Activated CD4-positive, alpha-beta T cell treated with anti-CD3 and anti-CD28 coated beads, Interleukin-2, amount 10 ng/mL, durations not matched to agents 7 days and 5 days (primary cell): ENCODE results near the gene MOK. TPM values are rescaled to one million over a fixed set of nuclear protein-coding genes. Genes with fewer than 3 reads are reported as not detected.
"Not testable (repeated sequence)": the region's sequence is repeated elsewhere in the genome, so short reads cannot be mapped to it uniquely, and the experiment has no call there.

ENCODE experiments used
- CTCF ChIA-PET: fragments of 350-600 bp; sonication (Branson Sonifier 250); formaldehyde crosslinking; loops from one replicate; lab custom pipeline; 2021; ENCODE audit warnings: antibody characterized with exemption; lab: Charles Lee
- POLR2A ChIA-PET: fragments of 350-600 bp; sonication (Branson Sonifier 250); formaldehyde crosslinking; loops from one replicate; lab custom pipeline; 2021; ENCODE audit warnings: antibody characterized with exemption; lab: Charles Lee
- DNase-seq: peaks from one replicate; pipeline ENCODE4 v3.0.0-alpha.2; 2020
- H3K27ac Mint-ChIP-seq: one replicate; pipeline ENCODE4 v1.8.0; 2021; ENCODE audit warnings: mild to moderate bottlenecking, moderate library complexity, mixed read lengths
- H3K27me3 Mint-ChIP-seq: one replicate; pipeline ENCODE4 v1.8.0; 2021; ENCODE audit warnings: mixed read lengths
- H3K36me3 Mint-ChIP-seq: one replicate; pipeline ENCODE4 v1.8.0; 2021; ENCODE audit warnings: low read depth, mixed read lengths
- H3K4me1 Mint-ChIP-seq: one replicate; pipeline ENCODE4 v1.8.0; 2021; ENCODE audit warnings: mixed read lengths
- H3K4me3 Mint-ChIP-seq: one replicate; pipeline ENCODE4 v1.8.0; 2021; ENCODE audit warnings: mild to moderate bottlenecking, moderate library complexity, mixed read lengths
- H3K9me3 Mint-ChIP-seq: one replicate; pipeline ENCODE4 v1.8.0; 2021; ENCODE audit warnings: mixed read lengths
- total RNA-seq, 2 experiments: library from RNA; stranded (reverse); gene quantifications; one replicate each; pipeline ENCODE4 v1.2.3, GENCODE V29; 2021

Gene MOK
- total RNA-seq, 2 experiments from 2014 or later = 0.96 to 1.4 TPM

DNA sequence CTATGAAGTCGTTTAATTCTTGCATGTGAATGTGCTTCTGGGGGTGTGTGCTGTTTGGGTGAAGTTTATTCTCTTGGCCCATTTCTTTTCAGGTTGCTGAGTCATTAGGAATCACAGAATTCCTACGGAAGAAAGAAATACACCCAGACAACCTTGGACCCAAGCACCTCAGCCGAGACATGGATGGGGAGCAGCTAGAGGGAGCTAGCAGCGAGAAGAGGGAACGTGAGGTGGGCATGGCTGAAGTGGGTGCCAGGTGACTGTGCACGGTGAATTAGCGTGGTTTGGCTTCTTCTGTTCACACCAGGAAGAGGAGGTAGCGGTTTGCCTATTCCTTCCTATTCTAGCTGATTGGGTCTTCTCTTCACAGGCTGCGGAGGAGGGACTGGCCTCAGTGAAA is 33.8 kb upstream of the MOK start:
- ChIA-PET POLR2A (no interaction called here), CTCF (interaction anchor here (0.6 to 0.7 kb wide), 3 partner anchors 28 to 422 kb away, joined by 3 to 5 read pairs (median 3); no protein-coding TSS in a partner anchor)
- H3K4me1 Mint-ChIP-seq = peaks cover 11% of the 10 kb centered on the region
- no peaks in the 10 kb centered on the region for H3K9me3 Mint-ChIP-seq
- no peak overlapping the region for H3K27ac Mint-ChIP-seq
- no peak overlapping the region for H3K4me3 Mint-ChIP-seq
- H3K27me3 Mint-ChIP-seq = no peaks in the 10 kb centered on the region
- no peak for DNase-seq
- H3K36me3 Mint-ChIP-seq = peaks cover 21% of the 10 kb centered on the region

DNA sequence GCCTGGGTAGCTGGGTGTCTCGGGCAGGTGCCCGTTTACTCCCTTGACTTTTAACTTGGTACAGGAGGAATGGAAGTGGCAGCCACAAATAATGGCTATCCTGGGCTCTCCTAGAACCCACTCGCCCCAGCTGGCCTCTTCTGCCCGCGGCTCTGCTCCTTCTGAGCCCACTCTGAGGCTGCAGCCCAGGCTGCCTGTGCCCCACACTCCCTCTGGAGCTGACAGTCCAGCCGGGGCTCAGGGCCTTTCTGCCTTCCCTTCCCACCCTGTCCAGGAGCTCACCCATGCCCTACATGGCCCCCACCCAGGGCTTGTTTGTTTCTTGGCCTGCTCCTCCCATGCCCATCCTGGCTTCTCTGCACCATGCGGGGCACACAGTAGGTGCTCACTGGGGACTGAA is 30.2 kb upstream of the MOK start:
- POLR2A ChIA-PET = no interaction called here
- peaks cover 14% of the 10 kb centered on the region for H3K4me1 Mint-ChIP-seq
- no peak overlapping the region for H3K4me3 Mint-ChIP-seq
- no peaks in the 10 kb centered on the region for H3K9me3 Mint-ChIP-seq
- CTCF ChIA-PET = interaction anchor here (0.6 to 2.3 kb wide), 2 partner anchors 16 to 1152 kb away, joined by 3 to 8 read pairs; partner anchors contain the start of gene ZNF839
- no peak for DNase-seq
- peak overlapping the region; percentile 39 for H3K27ac Mint-ChIP-seq
- no peaks in the 10 kb centered on the region for H3K27me3 Mint-ChIP-seq
- peaks cover 11% of the 10 kb centered on the region for H3K36me3 Mint-ChIP-seq

DNA sequence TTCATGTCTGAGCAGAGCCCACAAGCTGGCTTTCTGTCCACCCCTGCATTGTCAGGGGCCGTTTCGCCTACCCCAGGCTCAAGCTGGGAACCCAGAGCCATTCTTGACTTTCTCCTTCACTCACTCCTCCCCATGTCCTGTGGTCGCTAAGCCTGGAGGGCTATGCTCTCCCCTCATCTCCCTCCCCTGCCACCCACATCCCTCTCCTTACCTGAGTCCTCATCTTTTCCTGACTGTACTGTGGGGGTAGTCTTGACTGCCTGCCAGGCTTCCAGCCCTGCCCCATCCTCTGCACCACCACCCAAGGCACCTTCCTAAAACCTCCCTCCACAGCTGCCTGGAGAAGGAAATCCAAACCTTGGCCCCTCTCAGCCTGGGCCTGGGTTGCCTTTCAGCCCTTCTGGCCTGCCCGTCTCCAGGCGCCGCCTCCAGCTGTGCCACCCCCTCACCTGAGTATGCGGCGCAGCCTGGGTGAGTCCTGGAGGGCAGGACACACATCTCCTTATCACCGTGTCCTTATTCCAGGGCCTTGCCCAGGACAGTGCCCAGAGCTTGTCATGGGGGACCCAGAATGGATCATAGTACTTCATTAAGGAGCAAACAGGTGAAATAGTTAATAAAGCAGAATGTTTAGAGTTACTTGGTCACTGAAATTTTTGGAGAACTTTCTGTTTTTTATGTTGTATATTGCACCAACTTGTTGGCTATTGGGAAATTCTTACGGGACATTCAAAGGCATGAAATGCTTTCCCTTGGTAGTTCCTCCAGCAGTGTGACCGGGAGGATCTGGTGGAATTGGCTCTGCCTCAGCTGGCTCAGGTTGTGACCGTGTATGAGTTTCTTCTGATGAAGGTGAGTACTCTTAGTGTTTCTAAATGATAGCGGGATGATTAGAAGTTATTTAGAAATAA is 29.1 kb upstream of the MOK start:
- peaks cover 14% of the 10 kb centered on the region for H3K4me1 Mint-ChIP-seq

DNA sequence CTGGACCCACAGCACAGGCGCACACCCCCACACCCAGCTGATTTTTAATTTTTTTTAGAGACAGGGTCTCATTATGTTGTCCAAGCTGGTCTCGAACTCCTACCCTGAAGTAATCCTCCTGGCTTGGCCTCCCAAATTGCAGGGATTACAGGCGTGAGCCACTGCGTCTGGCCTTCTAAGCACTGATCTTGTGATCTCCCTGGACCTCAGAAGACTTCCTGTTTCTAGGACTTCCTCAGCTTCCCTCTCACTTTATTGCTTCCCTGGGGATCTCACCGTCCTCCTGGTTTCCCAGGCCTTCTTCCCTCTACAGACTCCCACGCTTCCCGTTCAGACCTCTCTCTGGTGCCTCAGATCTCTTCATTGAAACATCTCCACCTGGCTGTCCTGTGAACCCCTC is 28.4 kb upstream of the MOK start:
- DNase-seq = no peak
- Mint-ChIP-seq H3K36me3 (peaks cover 6% of the 10 kb centered on the region), H3K27me3 (no peaks in the 10 kb centered on the region), H3K4me1 (peaks cover 14% of the 10 kb centered on the region), H3K4me3 (no peak overlapping the region), H3K27ac (peak overlapping the region; percentile 7), H3K9me3 (no peaks in the 10 kb centered on the region)
- ChIA-PET POLR2A (no interaction called here), CTCF (interaction anchor here (0.9 to 1.9 kb wide), 7 partner anchors 9 to 19 kb away, joined by 3 to 6 read pairs (median 5); no protein-coding TSS in a partner anchor)

More for the DNA sequence above, 29.1 kb upstream of the MOK start:
- H3K27ac Mint-ChIP-seq = peak overlapping the region; percentile 7
- ChIA-PET CTCF (interaction anchor here (0.9 to 2.3 kb wide), 7 partner anchors 10 to 20 kb away, joined by 3 to 8 read pairs (median 5); partner anchors contain the start of gene ZNF839), POLR2A (no interaction called here)
- no peak for DNase-seq
- H3K27me3 Mint-ChIP-seq = no peaks in the 10 kb centered on the region
- H3K9me3 Mint-ChIP-seq = no peaks in the 10 kb centered on the region
- H3K4me3 Mint-ChIP-seq = no peak overlapping the region
- H3K36me3 Mint-ChIP-seq = peaks cover 11% of the 10 kb centered on the region

DNA sequence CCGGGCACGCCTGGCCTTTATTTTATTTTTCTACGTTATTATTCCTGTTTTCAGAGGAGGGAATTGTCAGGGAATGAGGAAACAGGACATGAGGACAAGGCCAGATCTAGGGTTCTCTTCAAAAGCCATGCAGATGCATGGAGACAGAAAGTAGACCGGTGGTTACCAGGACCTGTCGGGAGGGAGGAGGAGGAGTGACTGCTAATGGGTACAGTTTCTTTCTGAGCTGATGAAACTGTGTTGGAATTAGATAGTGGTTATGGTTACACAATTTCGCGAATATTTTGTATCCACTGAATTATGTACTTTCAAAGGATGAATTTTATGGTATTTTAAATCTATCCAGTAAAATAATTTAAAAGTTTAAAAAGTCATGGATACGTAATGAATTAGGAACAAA is 25.8 kb upstream of the MOK start:
- ChIA-PET POLR2A (no interaction called here), CTCF (interaction anchor here (0.8 kb wide), 1 partner anchor 14 kb away, joined by 3 read pairs; no protein-coding TSS in a partner anchor)
- H3K4me3 Mint-ChIP-seq = no peak overlapping the region
- peaks cover 2% of the 10 kb centered on the region for H3K36me3 Mint-ChIP-seq
- H3K4me1 Mint-ChIP-seq = peaks cover 10% of the 10 kb centered on the region
- no peak for DNase-seq
- no peak overlapping the region for H3K27ac Mint-ChIP-seq
- no peaks in the 10 kb centered on the region for H3K27me3 Mint-ChIP-seq
- no peaks in the 10 kb centered on the region for H3K9me3 Mint-ChIP-seq

DNA sequence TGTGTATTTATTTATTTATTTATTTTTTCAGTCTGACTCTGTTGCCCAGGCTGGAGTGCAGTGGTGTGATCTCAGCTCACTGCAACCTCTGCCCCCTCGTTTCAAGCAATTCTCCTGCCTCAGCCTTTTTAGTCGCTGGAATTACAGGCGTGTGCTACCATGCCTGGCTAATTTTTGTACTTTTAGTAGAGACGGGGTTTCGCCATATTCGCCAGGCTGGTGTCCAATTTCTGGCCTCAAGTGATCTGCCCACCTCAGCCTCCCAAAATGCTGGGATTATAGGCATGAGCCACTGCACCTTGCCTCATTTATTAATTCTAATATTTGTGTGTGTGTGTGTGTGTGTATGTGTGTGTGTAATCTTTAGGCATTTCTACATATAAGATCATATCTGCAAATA is 24.4 kb upstream of the MOK start:
- ChIA-PET POLR2A (interaction anchor here (0.8 kb wide), 1 partner anchor 10 kb away, joined by 3 read pairs; the partner anchor contains the start of gene ZNF839), CTCF (interaction anchor here (0.7 to 1.9 kb wide), 2 partner anchors 15 to 291 kb away, joined by 3 to 5 read pairs; no protein-coding TSS in a partner anchor)
- H3K36me3 Mint-ChIP-seq, DNase-seq, H3K27ac Mint-ChIP-seq, H3K4me1 Mint-ChIP-seq, H3K27me3 Mint-ChIP-seq, H3K9me3 Mint-ChIP-seq, H3K4me3 Mint-ChIP-seq: not testable (repeated sequence)

DNA sequence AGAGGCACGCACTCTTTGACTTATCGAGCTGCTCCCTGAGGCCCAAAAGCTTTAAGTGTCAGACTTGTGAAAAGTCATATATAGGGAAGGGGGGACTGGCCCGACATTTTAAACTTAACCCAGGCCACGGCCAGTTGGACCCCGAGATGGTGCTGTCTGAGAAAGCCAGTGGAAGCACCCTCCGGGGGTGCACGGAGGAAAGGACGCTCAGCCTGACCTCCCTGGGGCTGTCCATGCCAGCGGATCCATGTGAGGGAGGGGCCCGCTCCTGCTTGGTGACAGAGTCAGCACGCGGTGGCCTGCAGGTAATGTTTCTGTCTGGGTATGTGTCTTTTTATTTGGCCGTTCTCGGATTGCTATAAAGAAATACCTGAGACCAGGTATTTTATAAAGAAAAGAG is 21.6 kb upstream of the MOK start:
- no peak for DNase-seq
- Mint-ChIP-seq H3K4me1 (peaks cover 9% of the 10 kb centered on the region), H3K36me3 (peaks cover 2% of the 10 kb centered on the region), H3K27ac (no peak overlapping the region), H3K4me3 (no peak overlapping the region), H3K27me3 (no peaks in the 10 kb centered on the region), H3K9me3 (no peaks in the 10 kb centered on the region)
- ChIA-PET CTCF (interaction anchor here (1.0 to 1.7 kb wide), 2 partner anchors 9 to 13 kb away, joined by 3 read pairs; no protein-coding TSS in a partner anchor), POLR2A (no interaction called here)

DNA sequence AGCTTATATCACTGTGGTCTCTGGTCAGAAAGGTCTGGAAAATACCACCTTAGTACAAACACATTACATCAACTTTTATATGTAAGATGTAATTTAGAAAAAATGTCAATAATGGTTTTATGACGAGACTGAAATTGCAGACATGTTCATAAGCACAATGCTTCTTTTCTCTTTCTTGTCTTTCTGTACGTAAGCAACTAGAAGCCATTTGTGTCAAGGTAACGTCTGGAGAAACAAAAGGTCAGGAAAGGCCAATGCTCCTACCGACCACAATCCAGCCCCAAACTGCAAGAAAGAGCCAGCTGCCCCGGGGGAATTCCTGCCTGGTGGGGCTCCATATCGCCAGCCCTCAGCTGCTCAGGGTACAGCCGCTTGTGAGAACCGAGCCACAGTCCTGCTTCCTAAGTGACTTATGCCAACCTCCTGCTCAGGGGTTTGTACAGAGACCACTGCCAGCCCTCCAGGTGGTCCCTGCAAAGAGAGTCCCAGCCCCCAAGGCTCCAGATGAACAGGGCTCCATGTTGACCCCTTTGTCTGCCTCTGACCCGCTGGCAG is 20.9 kb upstream of the MOK start:
- Mint-ChIP-seq H3K27me3 (no peaks in the 10 kb centered on the region), H3K9me3 (no peaks in the 10 kb centered on the region), H3K4me3 (no peak overlapping the region), H3K4me1 (peaks cover 15% of the 10 kb centered on the region), H3K36me3 (peaks cover 2% of the 10 kb centered on the region), H3K27ac (no peak overlapping the region)
- POLR2A ChIA-PET = no interaction called here
- no peak for DNase-seq
- CTCF ChIA-PET = interaction anchor here (1.0 to 1.7 kb wide), 2 partner anchors 8 to 12 kb away, joined by 3 read pairs; no protein-coding TSS in a partner anchor

DNA sequence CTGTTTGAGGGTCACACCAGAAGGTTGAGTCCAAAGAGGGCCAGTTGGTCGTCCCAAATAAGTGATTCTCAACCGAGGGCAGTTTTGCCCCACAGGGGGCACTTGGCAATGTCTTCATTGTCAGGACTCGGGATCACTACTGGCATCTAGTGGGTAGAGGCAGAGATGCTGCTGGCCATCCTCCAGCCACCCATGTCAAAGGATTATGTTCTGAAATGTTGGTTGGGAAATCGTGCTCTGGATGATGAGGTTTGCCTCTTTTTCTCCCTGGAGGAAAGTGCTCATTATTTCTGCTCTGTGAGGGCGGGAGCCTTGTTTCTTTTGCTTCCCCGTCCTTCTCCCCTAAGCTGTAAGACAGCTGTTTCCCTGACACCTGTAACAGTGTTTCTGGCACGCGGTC is 18.1 kb upstream of the MOK start:
- H3K4me1 Mint-ChIP-seq = peaks cover 36% of the 10 kb centered on the region
- peaks cover 2% of the 10 kb centered on the region for H3K36me3 Mint-ChIP-seq
- POLR2A ChIA-PET = no interaction called here
- DNase-seq = no peak
- no peak overlapping the region for H3K4me3 Mint-ChIP-seq
- CTCF ChIA-PET = interaction anchor here (0.5 to 1.4 kb wide), 2 partner anchors 14 to 141 kb away, joined by 3 read pairs; no protein-coding TSS in a partner anchor
- no peak overlapping the region for H3K27ac Mint-ChIP-seq
- H3K27me3 Mint-ChIP-seq = no peaks in the 10 kb centered on the region
- no peaks in the 10 kb centered on the region for H3K9me3 Mint-ChIP-seq

DNA sequence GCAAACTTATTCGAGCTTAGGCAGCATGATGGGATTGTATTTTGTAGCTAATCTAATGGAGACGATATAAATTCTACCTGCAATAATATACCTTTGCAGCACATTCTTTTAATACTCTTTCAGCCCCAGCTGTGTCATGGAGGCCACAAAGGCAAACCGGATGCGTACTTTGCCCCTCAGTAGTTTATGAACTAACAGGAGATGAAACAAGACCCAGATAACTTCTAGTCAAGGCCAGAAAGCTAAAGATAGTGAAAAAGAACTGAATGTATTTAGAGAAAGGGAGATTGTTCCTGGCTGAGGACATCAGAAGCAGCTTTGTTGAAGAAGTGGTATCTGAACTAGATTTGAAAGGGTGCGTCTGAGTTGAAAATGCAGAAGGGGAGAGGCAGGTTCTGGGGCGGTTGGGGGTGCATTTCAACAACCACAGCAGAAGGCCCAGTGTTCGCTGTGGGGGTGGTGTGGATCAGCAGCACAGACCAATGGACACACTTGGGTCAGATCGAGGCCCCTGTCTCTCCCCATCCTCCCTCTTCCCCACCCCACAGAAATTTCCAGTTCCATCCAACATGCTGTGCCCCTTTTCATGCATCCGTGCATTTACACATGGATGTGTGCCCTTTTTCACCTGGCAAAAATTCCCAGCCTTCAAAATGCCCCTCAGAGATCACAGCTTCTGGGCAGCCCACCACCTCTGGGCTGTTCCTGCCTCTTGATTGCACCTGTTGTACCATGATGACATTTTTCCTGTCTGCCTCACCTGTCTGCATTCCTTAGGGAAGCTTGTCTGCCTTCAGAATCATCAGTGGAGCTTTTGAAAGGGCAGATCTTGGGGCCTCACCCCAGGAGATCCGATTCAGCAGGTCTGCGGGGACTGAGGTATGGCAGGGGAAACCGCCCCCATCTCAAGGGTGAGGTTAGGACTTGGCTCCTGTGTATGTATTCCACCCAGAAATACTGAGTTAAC is 16.8 kb upstream of the MOK start:
- H3K9me3 Mint-ChIP-seq = no peaks in the 10 kb centered on the region
- H3K27me3 Mint-ChIP-seq = no peaks in the 10 kb centered on the region
- peaks cover 2% of the 10 kb centered on the region for H3K36me3 Mint-ChIP-seq
- peak overlapping the region; percentile 85 for H3K4me3 Mint-ChIP-seq
- no peak overlapping the region for H3K27ac Mint-ChIP-seq
- peaks cover 49% of the 10 kb centered on the region for H3K4me1 Mint-ChIP-seq
- no peak for DNase-seq
- CTCF ChIA-PET = interaction anchor here (1.4 to 1.8 kb wide), 2 partner anchors 11 to 13 kb away, joined by 3 to 6 read pairs; no protein-coding TSS in a partner anchor
- POLR2A ChIA-PET = no interaction called here

DNA sequence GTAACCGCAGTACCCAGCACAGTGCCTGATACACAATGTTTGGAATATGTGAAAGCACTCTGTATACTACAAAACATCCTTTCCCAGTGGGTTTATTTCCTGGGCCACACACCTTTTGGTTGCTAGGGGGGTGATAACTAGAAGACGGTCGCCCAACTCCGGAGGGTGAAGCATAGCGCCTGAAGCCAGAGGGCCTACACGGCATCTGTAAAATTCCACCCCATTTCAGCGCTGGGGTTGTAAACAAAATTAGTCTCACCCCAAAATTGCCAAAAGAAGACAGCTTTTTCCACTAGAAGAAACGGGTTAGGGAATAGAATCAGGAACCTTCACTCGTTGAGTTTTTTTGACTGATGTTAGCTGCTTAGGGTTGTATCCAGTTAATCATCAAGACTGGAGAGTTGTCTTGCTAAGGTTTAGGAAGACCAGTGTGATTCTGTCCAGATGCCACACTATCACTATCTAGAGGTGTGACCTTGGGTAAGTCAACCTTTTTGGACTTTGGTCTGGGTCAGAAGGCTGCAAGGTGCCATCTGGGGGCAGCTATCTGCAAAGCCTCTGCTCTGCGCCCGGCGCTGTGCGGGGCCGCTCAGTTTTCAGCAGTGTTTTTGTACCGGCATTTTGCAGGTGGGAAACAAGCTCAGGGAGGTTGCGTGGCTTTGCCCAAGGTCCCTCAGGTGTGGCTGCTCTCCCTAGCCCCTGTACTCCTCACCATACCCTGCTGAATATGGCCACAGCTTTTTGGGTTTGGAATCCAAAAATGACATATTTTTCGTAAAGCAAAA is 15.9 kb upstream of the MOK start:
- Mint-ChIP-seq H3K9me3 (no peaks in the 10 kb centered on the region), H3K4me1 (peaks cover 57% of the 10 kb centered on the region), H3K4me3 (peak overlapping the region; percentile 85), H3K27me3 (no peaks in the 10 kb centered on the region), H3K27ac (peak overlapping the region; percentile 97), H3K36me3 (peaks cover 2% of the 10 kb centered on the region)
- ChIA-PET CTCF (interaction anchor here (0.6 to 1.8 kb wide), 3 partner anchors 12 to 249 kb away, joined by 3 to 6 read pairs (median 5); no protein-coding TSS in a partner anchor), POLR2A (no interaction called here)
- DNase-seq = no peak
